ENCODE results near the gene TAPBP.
"Not testable (repeated sequence)": the region's sequence is repeated elsewhere in the genome, so short reads cannot be mapped to it uniquely, and the experiment has no call there.

GRCh38 chr6:33262490-33262889 is 51.4 kb downstream of the TAPBP start:
- TF ChIP-seq CTCF (conservative IDR thresholded peaks at IDR 0.05 in 1 of 2, IDR thresholded peaks at IDR 0.05 in 1 of 2; ENCODE audit: low read depth in 1 of 2, low read length in 2 of 2); EZH2 (IDR thresholded peaks at IDR 0.05; ENCODE audit: low read length, missing control alignments): not testable (repeated sequence)

Data from fibroblast of lung (primary cell).